Measurements from ENCODE around the gene D2HGDH.
"Not testable (repeated sequence)": the region's sequence is repeated elsewhere in the genome, so short reads cannot be mapped to it uniquely, and the experiment has no call there.

The D2HGDH gene

GRCh38 chr2:241768850-241769249 is 34.4 kb downstream of the D2HGDH start:
- DNase-seq (ENCODE audit: low read depth): no peak

- DNase-seq (ENCODE audit: low read depth): no peak
Measured at GRCh38 chr2:241769819-241770184, 35.4 kb downstream of the D2HGDH start.

- no peak for DNase-seq (ENCODE audit: low read depth)
Measured at GRCh38 chr2:241770185-241770935, 35.9 kb downstream of the D2HGDH start.

GRCh38 chr2:241770936-241771285 is 36.5 kb downstream of the D2HGDH start:
- DNase-seq (ENCODE audit: low read depth): no peak

GRCh38 chr2:241771286-241772062 is 37.0 kb downstream of the D2HGDH start:
- DNase-seq (ENCODE audit: low read depth): no peak

- no peak for DNase-seq (ENCODE audit: low read depth)
Measured at GRCh38 chr2:241772063-241772499, 37.7 kb downstream of the D2HGDH start.

- no peak for DNase-seq (ENCODE audit: low read depth)
Measured at GRCh38 chr2:241773511-241774418, 39.3 kb downstream of the D2HGDH start.

- DNase-seq (ENCODE audit: low read depth): no peak
Measured at GRCh38 chr2:241774419-241775222, 40.2 kb downstream of the D2HGDH start.

- DNase-seq (ENCODE audit: low read depth): no peak
Measured at GRCh38 chr2:241775223-241776177, 41.1 kb downstream of the D2HGDH start.

- no peak for DNase-seq (ENCODE audit: low read depth)
Measured at GRCh38 chr2:241776336-241777169, 42.1 kb downstream of the D2HGDH start, which contains the start of gene GAL3ST2. Gene GAL3ST2 (plus strand): TSS chr2:241776822. CDS start chr2:241776956, 134 bp downstream.

- DNase-seq (ENCODE audit: low read depth): no peak
Measured at GRCh38 chr2:241777170-241777685, 42.8 kb downstream of the D2HGDH start.

- no peak for DNase-seq (ENCODE audit: low read depth)
Measured at GRCh38 chr2:241777686-241778627, 43.5 kb downstream of the D2HGDH start.

- DNase-seq (ENCODE audit: low read depth): no peak
Measured at GRCh38 chr2:241780939-241781569, 46.6 kb downstream of the D2HGDH start.

- not testable (repeated sequence) for DNase-seq (ENCODE audit: low read depth)
Measured at GRCh38 chr2:241782053-241782452, 47.6 kb downstream of the D2HGDH start.

GRCh38 chr2:241788135-241788534 is 53.7 kb downstream of the D2HGDH start:
- DNase-seq (ENCODE audit: low read depth): no peak

- no peak for DNase-seq (ENCODE audit: low read depth)
Measured at GRCh38 chr2:241788572-241788971, 54.1 kb downstream of the D2HGDH start.

- not testable (repeated sequence) for DNase-seq (ENCODE audit: low read depth)
Measured at GRCh38 chr2:241791385-241791784, 57.0 kb downstream of the D2HGDH start.
